ENCODE data around the gene SPATA32. TPM values are rescaled to one million over a fixed set of nuclear protein-coding genes. Genes with fewer than 3 reads are reported as not detected.

SPATA32 gene
- total RNA-seq, 4 donors from 2014 or later, result not detected

DNA sequence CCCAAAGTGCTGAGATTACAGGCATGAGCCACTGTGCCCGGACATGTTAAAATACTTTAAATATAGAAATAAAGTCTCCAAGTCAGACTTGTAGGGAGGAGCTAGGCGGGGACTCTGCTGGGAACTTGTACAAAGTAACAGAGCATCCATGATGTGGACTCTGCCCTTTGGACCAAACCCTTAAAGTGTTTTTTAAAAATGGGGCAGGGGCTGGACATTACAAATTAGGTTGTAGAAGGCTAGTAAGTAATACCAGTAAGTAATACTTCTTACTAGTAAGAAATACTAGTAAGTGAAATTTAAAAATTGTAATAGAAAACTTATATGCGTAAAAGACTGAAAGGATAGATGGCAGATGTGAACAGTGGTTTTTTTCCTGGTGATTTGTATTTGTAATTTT lies 9.7 kb upstream of the SPATA32 start:
- H3K36me3 ChIP-seq, result peaks cover 58 to 96% (median 69%) of the 10 kb centered on the region in 3 donors
- intact Hi-C loops (cut with DNase I), result loop anchor here (5.0 kb wide), 1 partner anchor 49 kb away; the partner anchor contains the start of gene FMNL1
- no peaks in the 10 kb centered on the region for H3K27me3 ChIP-seq
- H3K9me3 ChIP-seq, result no peaks in the 10 kb centered on the region
- TF ChIP-seq POLR2A (IDR thresholded peaks at IDR 0.05), result no peak
- TF ChIP-seq, protein P1, sequence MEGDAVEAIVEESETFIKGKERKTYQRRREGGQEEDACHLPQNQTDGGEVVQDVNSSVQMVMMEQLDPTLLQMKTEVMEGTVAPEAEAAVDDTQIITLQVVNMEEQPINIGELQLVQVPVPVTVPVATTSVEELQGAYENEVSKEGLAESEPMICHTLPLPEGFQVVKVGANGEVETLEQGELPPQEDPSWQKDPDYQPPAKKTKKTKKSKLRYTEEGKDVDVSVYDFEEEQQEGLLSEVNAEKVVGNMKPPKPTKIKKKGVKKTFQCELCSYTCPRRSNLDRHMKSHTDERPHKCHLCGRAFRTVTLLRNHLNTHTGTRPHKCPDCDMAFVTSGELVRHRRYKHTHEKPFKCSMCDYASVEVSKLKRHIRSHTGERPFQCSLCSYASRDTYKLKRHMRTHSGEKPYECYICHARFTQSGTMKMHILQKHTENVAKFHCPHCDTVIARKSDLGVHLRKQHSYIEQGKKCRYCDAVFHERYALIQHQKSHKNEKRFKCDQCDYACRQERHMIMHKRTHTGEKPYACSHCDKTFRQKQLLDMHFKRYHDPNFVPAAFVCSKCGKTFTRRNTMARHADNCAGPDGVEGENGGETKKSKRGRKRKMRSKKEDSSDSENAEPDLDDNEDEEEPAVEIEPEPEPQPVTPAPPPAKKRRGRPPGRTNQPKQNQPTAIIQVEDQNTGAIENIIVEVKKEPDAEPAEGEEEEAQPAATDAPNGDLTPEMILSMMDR (IDR thresholded peaks at IDR 0.05), result no peak
- DNase-seq, result no peak
- H3K4me3 ChIP-seq, result no peak overlapping the region
- no peak overlapping the region for H3K27ac ChIP-seq
- H3K4me1 ChIP-seq, result peaks cover 0 to 8% (median 0%) of the 10 kb centered on the region in 3 donors
- 81 to 90% methylated on average over 2 to 3 of the region's 3 CpGs for WGBS, 2 donors

DNA sequence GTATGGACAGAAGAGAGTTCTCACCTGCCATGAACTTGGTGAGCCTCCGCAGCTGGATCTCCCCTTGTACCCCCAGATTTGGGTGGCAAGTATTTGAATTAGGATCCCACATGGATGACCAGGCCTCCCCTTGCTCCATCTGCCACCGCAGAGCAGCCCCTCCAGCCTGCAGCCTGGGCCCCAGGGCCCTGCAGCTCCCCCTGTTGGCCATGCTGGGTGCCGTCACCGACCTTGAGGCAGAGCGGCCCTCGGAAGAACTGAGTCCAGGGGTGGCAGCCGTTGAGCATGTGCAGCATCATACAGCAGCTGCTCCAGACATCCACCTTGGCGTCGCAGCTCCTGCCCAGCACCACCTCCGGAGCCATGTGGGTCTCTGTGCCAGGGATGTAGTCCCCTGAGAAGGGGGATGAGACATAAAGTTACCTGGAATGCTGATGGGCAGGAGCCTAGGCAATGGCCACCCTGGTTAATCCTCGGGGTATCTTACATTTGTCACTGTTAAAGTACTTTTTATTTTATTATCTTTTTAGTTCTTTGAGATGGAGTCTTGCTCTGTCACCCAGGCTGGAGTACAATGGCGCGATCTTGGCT lies 9.0 kb upstream of the SPATA32 start:
- H3K36me3 ChIP-seq, result peaks cover 58 to 96% (median 71%) of the 10 kb centered on the region in 3 donors
- WGBS, 2 donors, result 78 to 79% methylated on average over 7 to 8 of the region's 13 CpGs
- H3K4me3 ChIP-seq, result no peak overlapping the region
- H3K4me1 ChIP-seq, result peaks cover 0 to 7% (median 0%) of the 10 kb centered on the region in 3 donors
- TF ChIP-seq POLR2A (IDR thresholded peaks at IDR 0.05), result no peak
- TF ChIP-seq, protein P1 (IDR thresholded peaks at IDR 0.05), result peak in 5 of 6 experiments; percentile 19 to 55 (median 39)
- H3K27me3 ChIP-seq, result no peaks in the 10 kb centered on the region
- intact Hi-C loops (cut with DNase I), result loop anchor here (5.0 kb wide), 1 partner anchor 49 kb away; the partner anchor contains the start of gene FMNL1
- no peaks in the 10 kb centered on the region for H3K9me3 ChIP-seq
- H3K27ac ChIP-seq, result no peak overlapping the region
- no peak for DNase-seq

DNA sequence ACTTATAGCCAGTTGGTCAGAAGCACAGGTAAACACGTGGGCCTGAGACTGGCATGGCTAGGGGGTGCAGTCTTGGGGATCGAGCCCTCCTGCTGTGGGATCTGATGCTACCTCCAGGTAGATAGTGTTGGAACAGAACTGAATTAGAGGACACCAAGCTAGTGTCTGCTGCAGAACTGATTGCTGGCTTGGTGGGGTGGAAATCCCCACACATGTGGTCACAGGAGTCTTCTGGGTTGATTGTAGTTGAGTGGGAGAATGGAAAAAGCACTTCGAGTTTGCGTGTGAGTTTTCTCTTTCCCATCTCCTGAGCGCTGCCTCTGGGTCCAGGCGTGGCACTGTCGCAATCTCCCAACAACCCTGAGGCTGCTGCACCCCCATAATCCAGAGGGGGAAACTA lies 8.0 kb upstream of the SPATA32 start:
- Histone ChIP-seq H3K9me3 (no peaks in the 10 kb centered on the region), H3K4me1 (peaks cover 0 to 5% (median 0%) of the 10 kb centered on the region in 3 donors), H3K36me3 (peaks cover 64 to 100% (median 78%) of the 10 kb centered on the region in 3 donors), H3K27ac (no peak overlapping the region), H3K27me3 (no peaks in the 10 kb centered on the region), H3K4me3 (no peak overlapping the region)
- intact Hi-C loops (cut with DNase I), result loop anchor here (5.0 kb wide), 1 partner anchor 48 kb away; the partner anchor contains the start of gene FMNL1
- WGBS, 2 donors, result 67 to 86% methylated on average over 6 to 7 of the region's 7 CpGs
- TF ChIP-seq POLR2A (IDR thresholded peaks at IDR 0.05), result no peak
- TF ChIP-seq, protein P1 (IDR thresholded peaks at IDR 0.05), result no peak
- no peak for DNase-seq

DNA sequence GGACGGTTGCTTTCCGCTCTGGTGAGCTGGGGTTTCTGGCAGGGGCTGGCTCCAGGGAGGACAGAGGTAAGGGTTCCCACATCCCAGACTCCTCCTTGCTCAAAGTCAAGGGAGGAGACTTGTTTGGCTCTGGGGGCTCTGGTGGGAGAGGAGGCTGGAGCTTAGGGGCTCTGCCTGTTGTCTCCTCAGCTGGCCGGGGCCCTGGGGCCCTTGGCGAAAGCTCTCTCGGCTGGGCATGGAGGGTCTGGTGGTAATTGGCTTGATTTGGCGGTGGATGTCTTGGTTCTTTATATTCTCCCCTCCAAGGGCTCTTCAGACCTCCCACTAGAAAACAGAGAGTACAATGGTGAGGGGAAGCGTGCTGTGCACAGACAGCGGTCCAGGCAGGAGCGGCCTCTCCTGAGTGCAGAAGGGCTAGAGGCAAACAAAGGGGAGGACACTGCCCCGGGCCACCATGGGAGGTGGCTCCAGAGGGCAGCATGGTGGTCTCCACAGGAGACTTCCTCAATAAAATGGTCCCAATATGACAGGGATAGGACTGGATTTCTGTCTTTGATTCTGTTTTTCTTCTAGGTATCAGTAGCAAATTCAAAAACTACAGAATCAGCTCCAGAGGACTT lies 5.7 kb upstream of the SPATA32 start:
- Histone ChIP-seq H3K4me3 (no peak overlapping the region), H3K27me3 (no peaks in the 10 kb centered on the region), H3K9me3 (no peaks in the 10 kb centered on the region), H3K36me3 (peaks cover 53 to 96% (median 79%) of the 10 kb centered on the region in 3 donors), H3K27ac (no peak overlapping the region), H3K4me1 (peaks cover 7 to 25% (median 9%) of the 10 kb centered on the region in 3 donors)
- TF ChIP-seq POLR2A (IDR thresholded peaks at IDR 0.05), result no peak
- TF ChIP-seq, protein P1 (IDR thresholded peaks at IDR 0.05), result no peak
- intact Hi-C loops (cut with DNase I), result no loop called here
- no peak for DNase-seq
- WGBS, 2 donors, result 94% methylated on average over 2 to 6 of the region's 10 CpGs

DNA sequence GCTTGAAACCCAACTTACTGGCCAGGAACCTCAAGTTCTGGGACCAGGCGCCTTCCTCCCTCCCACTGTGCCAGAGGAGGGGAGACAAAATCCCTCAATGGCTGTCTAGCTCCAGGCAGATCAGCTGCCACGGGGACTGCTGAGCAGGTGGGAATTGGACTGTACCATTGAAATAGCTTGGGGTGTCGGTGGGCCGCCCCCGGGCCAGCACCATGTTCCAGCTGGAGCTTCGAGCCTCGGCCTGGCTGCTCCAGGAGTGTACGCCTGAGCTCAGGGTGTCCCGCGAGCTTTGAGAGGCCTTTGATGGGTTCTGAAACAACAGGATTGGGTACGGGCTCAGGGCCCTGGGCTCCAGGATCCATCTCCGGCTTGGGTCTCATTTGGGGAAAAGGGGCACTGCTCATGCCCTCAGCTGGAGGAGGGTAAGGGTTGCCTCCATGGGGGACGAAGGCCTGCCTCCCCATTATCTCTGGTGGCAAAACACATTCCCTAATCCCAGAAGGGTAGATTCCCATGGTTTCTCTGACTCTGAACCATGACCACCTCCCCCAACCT lies 4.6 kb upstream of the SPATA32 start:
- Histone ChIP-seq H3K27me3 (no peaks in the 10 kb centered on the region), H3K9me3 (no peaks in the 10 kb centered on the region), H3K4me3 (no peak overlapping the region), H3K36me3 (peaks cover 52 to 85% (median 68%) of the 10 kb centered on the region in 3 donors), H3K4me1 (peaks cover 14 to 36% (median 17%) of the 10 kb centered on the region in 3 donors), H3K27ac (no peak overlapping the region)
- TF ChIP-seq, protein P1 (IDR thresholded peaks at IDR 0.05), result no peak
- TF ChIP-seq POLR2A (IDR thresholded peaks at IDR 0.05), result no peak
- intact Hi-C loops (cut with DNase I), result no loop called here
- no peak for DNase-seq
- 77 to 100% methylated on average over 1 to 5 of the region's 13 CpGs for WGBS, 2 donors
